OCI-LY1 (cell line): Measurements from ENCODE around the gene ARMC7.
"Not testable (repeated sequence)": the region's sequence is repeated elsewhere in the genome, so short reads cannot be mapped to it uniquely, and the experiment has no call there.

ENCODE experiments used
- H2AFZ ChIP-seq: fragments of 200-600 bp; sonication (generic), shearing (Covaris generic); 2 replicates; pipeline ENCODE4 v1.6.0; 2014; ENCODE audit warnings: antibody characterized with exemption, mild to moderate bottlenecking, low read length
- H3F3A ChIP-seq: fragments of 200-600 bp; sonication (generic), shearing (Covaris generic); 2 replicates; pipeline ENCODE4 v1.6.0; 2014; ENCODE audit warnings: mild to moderate bottlenecking, antibody characterized with exemption, low read length, moderate library complexity; ENCODE audit not compliant: insufficient read depth
- H3K27ac ChIP-seq: fragments of 200-600 bp; sonication (generic); 2 replicates; pipeline ENCODE4 v1.5.1; 2014; ENCODE audit warnings: low read length, mixed run types, mild to moderate bottlenecking, low read depth; ENCODE audit not compliant: poor library complexity, severe bottlenecking
- H3K27me3 ChIP-seq: fragments of 200-600 bp; sonication (generic); 2 replicates; pipeline ENCODE4 v1.6.0; 2014; ENCODE audit warnings: antibody characterized with exemption, mild to moderate bottlenecking, low read length, moderate library complexity; ENCODE audit not compliant: insufficient read depth
- H3K36me3 ChIP-seq: fragments of 200-600 bp; sonication (generic); 2 replicates; pipeline ENCODE4 v1.6.1; 2014; ENCODE audit warnings: mild to moderate bottlenecking, antibody characterized with exemption, low read length, moderate library complexity, mixed read lengths; ENCODE audit not compliant: insufficient read depth
- H3K4me1 ChIP-seq: fragments of 200-600 bp; sonication (generic); 2 replicates; pipeline ENCODE4 v1.5.1; 2014; ENCODE audit warnings: mild to moderate bottlenecking, low read length, moderate library complexity; ENCODE audit not compliant: insufficient read depth, severe bottlenecking
- H3K4me2 ChIP-seq: fragments of 200-600 bp; sonication (generic), shearing (Covaris generic); 2 replicates; pipeline ENCODE4 v1.6.1; 2014; ENCODE audit warnings: low read length
- H3K4me3 ChIP-seq: fragments of 200-600 bp; sonication (generic); 2 replicates; pipeline ENCODE4 v1.5.1; 2014; ENCODE audit warnings: low read length, low read depth, mild to moderate bottlenecking, mixed read lengths; ENCODE audit not compliant: poor library complexity, severe bottlenecking
- H3K79me2 ChIP-seq: fragments of 200-600 bp; shearing (Covaris generic); 2 replicates; pipeline ENCODE4 v1.6.1; 2016; ENCODE audit warnings: mixed run types, low read length, mixed read lengths; ENCODE audit not compliant: insufficient read depth
- H3K9ac ChIP-seq: fragments of 200-600 bp; sonication (generic), shearing (Covaris generic); 2 replicates; pipeline ENCODE4 v1.6.1; 2014; ENCODE audit warnings: mild to moderate bottlenecking, low read length, mixed read lengths
- H3K9me2 ChIP-seq: fragments of 200-600 bp; sonication (generic), shearing (Covaris generic); 2 replicates; pipeline ENCODE4 v1.6.1; 2014; ENCODE audit warnings: low read depth, mild to moderate bottlenecking, low read length, mixed read lengths
- H3K9me3 ChIP-seq: fragments of 200-600 bp; shearing (Covaris generic); 2 replicates; pipeline ENCODE4 v1.6.1; 2014; ENCODE audit warnings: low read length, mixed read lengths
- H4K20me1 ChIP-seq: fragments of 200-600 bp; sonication (generic), shearing (Covaris generic); 2 replicates; pipeline ENCODE4 v1.6.0; 2016; ENCODE audit warnings: mild to moderate bottlenecking, low read length; ENCODE audit not compliant: insufficient read depth
- EZH2 ChIP-seq: fragments of 200-600 bp; sonication (generic), shearing (Covaris generic); IDR thresholded peaks from 2 replicates; pipeline ENCODE4 v1.8.0; 2017; ENCODE audit warnings: borderline replicate concordance, mixed run types, mild to moderate bottlenecking, antibody characterized with exemption, low read length, moderate library complexity, mixed read lengths
- TF ChIP-seq, protein P1 (sequence below): fragments of 200-600 bp; sonication (generic), shearing (Covaris generic); IDR thresholded peaks from 2 replicates; pipeline ENCODE4 v1.5.1; 2017; ENCODE audit warnings: mild to moderate bottlenecking, antibody characterized with exemption, low read length, moderate library complexity, mixed read lengths

Gene ARMC7

GRCh38 chr17:75133001-75133400 lies 23.2 kb downstream of the ARMC7 start:
- Histone ChIP-seq H3K36me3 (peaks cover 50% of the 10 kb centered on the region; the same call in 1 of the 2 replicates), H3K27ac (no peak overlapping the region), H3K9me3 (no peaks in the 10 kb centered on the region)

GRCh38 chr17:75133607-75134347 lies 24.0 kb downstream of the ARMC7 start:
- H2AFZ ChIP-seq, H3K79me2 ChIP-seq, H3K4me3 ChIP-seq, H3K9me3 ChIP-seq, H3K27me3 ChIP-seq, H3K4me2 ChIP-seq, H3K9ac ChIP-seq, H4K20me1 ChIP-seq, H3K9me2 ChIP-seq: not testable (repeated sequence)
- Histone ChIP-seq H3F3A (peaks cover 12% of the 10 kb centered on the region), H3K4me1 (peaks cover 21% of the 10 kb centered on the region), H3K27ac (peak overlapping the region; percentile 34), H3K36me3 (peaks cover 55% of the 10 kb centered on the region; the same call in 1 of the 2 replicates)

More at GRCh38 chr17:75133001-75133400, 23.2 kb downstream of the ARMC7 start:
- Histone ChIP-seq H3K27me3 (no peaks in the 10 kb centered on the region), H3K9me2 (no peaks in the 10 kb centered on the region), H2AFZ (no peak overlapping the region), H3K4me2 (no peak overlapping the region), H4K20me1 (no peaks in the 10 kb centered on the region), H3K9ac (no peak overlapping the region), H3K79me2 (no peaks in the 10 kb centered on the region), H3K4me3 (no peak overlapping the region), H3F3A (peaks cover 12% of the 10 kb centered on the region), H3K4me1 (peaks cover 21% of the 10 kb centered on the region)
- TF ChIP-seq, protein P1, sequence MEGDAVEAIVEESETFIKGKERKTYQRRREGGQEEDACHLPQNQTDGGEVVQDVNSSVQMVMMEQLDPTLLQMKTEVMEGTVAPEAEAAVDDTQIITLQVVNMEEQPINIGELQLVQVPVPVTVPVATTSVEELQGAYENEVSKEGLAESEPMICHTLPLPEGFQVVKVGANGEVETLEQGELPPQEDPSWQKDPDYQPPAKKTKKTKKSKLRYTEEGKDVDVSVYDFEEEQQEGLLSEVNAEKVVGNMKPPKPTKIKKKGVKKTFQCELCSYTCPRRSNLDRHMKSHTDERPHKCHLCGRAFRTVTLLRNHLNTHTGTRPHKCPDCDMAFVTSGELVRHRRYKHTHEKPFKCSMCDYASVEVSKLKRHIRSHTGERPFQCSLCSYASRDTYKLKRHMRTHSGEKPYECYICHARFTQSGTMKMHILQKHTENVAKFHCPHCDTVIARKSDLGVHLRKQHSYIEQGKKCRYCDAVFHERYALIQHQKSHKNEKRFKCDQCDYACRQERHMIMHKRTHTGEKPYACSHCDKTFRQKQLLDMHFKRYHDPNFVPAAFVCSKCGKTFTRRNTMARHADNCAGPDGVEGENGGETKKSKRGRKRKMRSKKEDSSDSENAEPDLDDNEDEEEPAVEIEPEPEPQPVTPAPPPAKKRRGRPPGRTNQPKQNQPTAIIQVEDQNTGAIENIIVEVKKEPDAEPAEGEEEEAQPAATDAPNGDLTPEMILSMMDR = no peak
- no peak for TF ChIP-seq EZH2

DNA sequence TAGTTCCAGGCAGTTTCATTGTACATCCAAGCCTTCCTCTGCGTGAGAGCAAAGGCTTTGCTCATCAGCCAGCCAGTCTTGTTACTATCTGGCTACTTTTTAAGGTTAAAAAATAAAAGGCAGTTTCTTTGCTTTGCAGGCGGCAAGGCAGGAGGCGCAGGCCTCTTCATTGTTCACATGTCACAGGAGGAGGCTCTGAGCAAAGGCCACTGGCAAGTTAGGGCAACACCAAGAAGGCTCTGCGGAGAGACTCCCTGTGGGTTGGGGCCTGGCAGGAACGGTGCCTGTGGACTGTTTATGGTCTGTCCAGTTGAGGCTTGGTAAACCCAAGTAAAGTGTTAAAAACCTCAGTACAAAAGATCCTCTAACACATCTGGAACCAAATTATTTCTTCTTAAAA lies 25.7 kb downstream of the ARMC7 start:
- Histone ChIP-seq H3K27ac (peak overlapping the region; percentile 32), H3K79me2 (no peaks in the 10 kb centered on the region), H3K27me3 (no peaks in the 10 kb centered on the region), H3K4me1 (peaks cover 14% of the 10 kb centered on the region), H2AFZ (no peak overlapping the region), H3F3A (peaks cover 12% of the 10 kb centered on the region), H3K4me2 (no peak overlapping the region), H3K36me3 (peaks cover 54% of the 10 kb centered on the region), H4K20me1 (no peaks in the 10 kb centered on the region), H3K9ac (no peak overlapping the region), H3K4me3 (no peak overlapping the region), H3K9me2 (no peaks in the 10 kb centered on the region), H3K9me3 (no peaks in the 10 kb centered on the region)
- TF ChIP-seq EZH2 = no peak
- TF ChIP-seq, protein P1 = no peak

GRCh38 chr17:75135946-75136345 lies 26.2 kb downstream of the ARMC7 start:
- Histone ChIP-seq H3K9me3 (no peaks in the 10 kb centered on the region), H3K27ac (peak overlapping the region; percentile 32), H3K4me3 (no peak overlapping the region), H3K36me3 (peaks cover 59% of the 10 kb centered on the region), H3K4me2 (no peak overlapping the region), H3K27me3 (no peaks in the 10 kb centered on the region), H3K79me2 (no peaks in the 10 kb centered on the region), H3F3A (peaks cover 12% of the 10 kb centered on the region), H3K9me2 (no peaks in the 10 kb centered on the region), H3K9ac (no peak overlapping the region), H2AFZ (no peak overlapping the region), H3K4me1 (peaks cover 11% of the 10 kb centered on the region), H4K20me1 (no peaks in the 10 kb centered on the region)
- TF ChIP-seq EZH2 = no peak
- TF ChIP-seq, protein P1 = peak; percentile 10; the same call in 1 of the 2 replicates

DNA sequence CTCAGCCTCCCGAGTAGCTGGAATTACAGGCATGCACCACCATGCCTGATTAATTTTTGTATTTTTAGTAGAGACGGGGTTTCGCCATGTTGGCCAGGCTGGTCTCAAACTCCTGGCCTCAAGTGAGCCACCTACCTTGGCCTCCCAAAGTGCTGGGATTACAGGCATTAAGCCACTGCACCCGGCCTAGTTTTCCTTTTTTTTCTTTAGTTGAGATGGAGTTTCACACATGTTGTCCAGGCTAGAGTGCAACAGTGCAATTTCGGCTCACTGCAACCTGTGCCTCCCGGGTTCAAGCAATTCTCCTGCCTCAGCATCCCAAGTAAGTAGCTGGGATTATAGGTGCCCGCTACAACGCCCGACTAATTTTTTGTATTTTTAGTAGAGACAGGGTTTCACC lies 28.0 kb downstream of the ARMC7 start:
- not testable (repeated sequence) for H3K79me2 ChIP-seq, H3K4me3 ChIP-seq, H3K9me3 ChIP-seq, H3K9me2 ChIP-seq, H3K27ac ChIP-seq, H3K9ac ChIP-seq, H2AFZ ChIP-seq, H3K27me3 ChIP-seq, H4K20me1 ChIP-seq, H3K4me2 ChIP-seq, H3K4me1 ChIP-seq
- H3F3A ChIP-seq = peaks cover 12% of the 10 kb centered on the region
- H3K36me3 ChIP-seq = peaks cover 76% of the 10 kb centered on the region
